NCI-H2029 treated with DMSO at 0.1 percent for 48 hours (cell line): Measurements from ENCODE around the gene TLE1.
"Not testable (repeated sequence)": the region's sequence is repeated elsewhere in the genome, so short reads cannot be mapped to it uniquely, and the experiment has no call there.

Experiments
- DNase-seq: peaks from one replicate; lab custom pipeline; 2025; lab: John Stamatoyannopoulos, UW

The TLE1 gene

DNA sequence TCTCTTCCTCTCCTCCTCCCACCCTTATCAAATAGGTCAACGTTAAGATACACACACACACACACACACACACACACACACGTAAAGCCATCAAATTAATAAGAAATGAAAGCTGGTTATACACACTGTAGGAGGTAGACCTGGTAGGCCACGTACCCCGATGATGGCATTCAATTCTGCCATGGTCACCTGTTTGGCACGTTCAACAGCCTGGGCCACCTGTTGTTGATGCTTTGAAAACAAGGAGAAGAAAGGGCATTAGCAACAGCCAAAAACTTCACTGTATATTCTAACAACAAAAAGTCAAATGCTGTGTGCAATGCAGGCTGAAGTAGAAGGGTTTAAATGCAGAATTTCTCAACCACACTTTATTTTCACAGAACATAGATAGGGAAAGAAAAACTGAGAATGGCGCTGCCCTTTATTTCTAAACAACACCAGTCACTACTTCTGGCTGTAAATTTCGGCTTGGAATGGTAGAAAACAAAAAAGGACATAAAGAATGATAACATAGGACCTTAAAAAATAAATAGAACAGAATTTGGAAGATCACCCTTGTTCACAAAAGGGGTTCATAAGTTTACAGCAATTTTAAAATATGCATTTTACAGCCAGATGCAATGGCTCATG, 37.2 kb downstream of the TLE1 start:
- DNase-seq = no peak

DNA sequence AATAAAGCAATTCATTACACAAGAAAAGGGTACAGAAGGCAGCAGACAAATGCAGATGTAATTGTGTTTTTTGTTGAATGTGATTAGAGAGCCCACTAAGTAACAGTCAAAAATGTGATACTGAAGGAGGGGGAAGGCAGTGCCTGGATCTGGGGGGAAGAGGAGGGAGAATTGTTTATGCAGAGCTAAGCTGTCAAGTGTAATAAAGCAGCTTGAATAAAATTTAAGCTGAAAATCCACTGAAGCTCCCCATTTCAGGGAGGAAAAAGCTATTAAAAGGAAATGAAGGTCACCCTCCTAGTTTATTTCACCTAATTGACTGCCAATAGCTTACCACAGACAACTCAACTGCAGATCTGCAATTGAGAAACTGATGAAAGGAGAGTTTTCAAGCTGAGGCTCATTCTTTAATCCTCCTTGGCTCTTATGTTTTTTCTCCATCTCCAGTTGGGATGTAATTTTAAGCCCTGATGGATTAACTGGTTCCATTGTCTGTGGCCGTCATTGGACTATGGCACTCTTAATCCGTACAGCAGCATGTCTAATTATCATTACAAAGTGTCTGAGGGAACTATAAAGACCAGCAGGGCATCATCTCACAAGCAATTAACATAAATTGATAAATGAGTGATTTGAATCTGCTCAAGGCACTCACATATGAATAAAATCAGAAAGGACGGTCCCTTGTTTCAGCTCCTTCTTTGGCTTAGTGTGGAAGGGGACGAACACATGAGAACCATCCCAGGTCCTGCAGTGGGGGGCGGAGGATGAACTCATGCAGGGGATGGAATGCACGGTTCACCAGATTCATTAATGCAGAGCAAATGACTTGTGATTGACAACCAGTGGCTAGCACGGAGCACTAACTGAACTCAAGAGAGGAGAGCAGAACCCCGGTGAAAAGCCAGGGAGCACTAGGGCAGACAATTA, 38.5 kb downstream of the TLE1 start:
- DNase-seq = no peak

DNA sequence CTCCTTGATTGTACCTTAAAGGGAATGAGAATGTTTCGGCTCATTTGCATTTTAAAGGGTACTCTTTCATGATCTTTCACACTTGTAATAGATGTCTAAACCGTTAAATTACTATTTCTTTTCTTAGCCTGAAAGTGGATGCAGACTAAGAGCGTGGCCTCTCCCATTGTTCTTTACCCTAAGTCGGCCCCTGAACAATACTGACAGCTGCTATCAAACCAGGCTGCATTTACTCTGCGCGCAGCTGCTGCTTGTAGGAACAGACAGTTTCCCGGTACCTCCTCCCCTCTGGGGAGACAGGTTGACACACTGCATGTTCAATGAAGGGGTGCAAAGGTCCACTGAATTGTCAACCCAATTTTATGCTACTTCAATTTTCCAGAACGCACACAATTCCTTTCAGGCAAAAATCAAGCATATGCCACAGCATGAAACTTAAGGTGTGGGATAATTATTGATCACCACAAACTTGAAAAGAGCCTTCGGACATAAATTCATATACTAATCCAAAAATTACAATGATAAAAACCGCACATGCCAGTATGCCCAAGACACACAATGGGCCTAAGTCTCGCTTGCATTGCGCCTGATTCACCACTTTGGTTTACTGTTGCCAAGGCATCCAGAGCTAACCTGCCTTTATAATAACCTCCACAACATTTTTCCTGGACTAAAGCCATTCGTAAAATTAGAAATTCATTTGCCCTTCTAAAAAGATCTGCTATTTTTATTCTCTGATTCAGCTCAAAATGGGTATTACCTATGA, 39.7 kb downstream of the TLE1 start:
- DNase-seq = no peak

DNA sequence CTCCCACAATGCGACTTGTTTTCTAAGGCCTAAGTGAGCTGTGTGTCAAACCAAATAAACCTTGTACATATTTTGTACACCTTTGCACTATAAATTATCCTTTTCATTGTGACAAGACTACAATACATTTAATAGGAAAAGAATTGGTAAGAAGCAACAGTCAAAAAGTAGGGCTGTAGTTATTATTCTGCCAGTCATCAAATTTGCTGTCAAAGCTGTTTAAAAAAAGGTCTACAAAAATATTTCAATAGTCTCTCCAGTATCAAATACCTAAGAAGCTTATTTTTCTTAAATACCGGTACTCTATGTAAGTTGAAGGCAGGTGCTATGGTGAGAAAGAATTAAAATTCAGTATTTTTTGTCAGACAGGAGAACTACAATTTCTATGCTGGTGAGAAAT, 40.5 kb downstream of the TLE1 start:
- DNase-seq = no peak

DNA sequence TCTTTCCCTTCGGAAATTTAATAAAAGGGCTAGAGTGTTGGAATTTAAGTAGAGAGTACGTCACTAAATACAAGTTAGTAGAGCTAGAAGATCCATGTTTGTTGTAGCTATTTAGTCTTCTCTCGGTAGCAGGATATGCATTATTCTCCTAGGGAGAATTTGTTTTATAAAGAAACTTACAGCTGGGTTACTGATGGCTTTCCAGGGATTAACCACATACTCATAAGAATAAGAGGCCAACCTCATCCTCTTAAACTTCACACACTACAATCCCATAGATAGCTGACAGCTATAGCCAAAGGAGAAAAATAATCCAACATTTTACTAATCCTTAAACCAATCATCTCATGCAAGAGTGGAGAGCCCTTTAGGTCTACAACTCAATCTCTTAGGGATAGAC, 43.0 kb downstream of the TLE1 start:
- no peak for DNase-seq

DNA sequence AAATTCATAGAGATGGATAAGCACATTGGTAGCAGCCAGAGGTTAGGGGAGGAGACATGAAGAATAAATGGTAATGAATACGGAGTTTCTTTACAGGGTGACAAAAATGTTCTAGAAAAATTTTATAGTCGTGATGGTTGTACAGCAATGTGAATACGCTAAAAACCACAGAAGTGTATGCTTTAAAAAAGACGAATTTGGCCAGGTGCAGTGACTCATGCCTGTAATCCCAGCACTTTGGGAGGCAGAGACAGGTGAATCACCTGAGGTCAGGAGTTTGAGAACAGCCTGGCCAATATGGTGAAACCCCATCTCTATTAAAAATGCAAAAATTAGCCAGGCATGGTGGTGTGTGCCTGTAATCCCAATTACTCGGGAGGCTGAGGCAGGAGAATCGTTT, 44.8 kb downstream of the TLE1 start:
- DNase-seq = not testable (repeated sequence)

DNA sequence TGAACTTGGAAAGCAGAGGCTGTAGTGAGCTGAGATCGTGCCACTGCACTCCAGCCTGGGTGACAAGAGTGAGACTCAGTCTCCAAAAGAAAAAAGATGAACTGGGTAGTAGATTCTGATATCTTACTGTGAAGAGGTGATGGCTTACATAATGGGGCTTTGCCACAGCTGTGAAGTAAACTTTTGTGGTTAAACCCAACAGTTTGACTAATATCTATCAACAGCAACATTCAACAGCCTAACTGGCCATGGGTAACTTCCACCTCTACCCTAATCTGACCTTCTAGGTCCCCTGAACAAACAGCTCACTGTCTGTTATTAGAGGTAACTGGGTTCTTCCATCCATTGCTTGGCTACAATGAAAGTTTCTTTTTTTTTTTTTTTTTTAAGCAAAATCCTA, 52.1 kb downstream of the TLE1 start:
- no peak for DNase-seq

DNA sequence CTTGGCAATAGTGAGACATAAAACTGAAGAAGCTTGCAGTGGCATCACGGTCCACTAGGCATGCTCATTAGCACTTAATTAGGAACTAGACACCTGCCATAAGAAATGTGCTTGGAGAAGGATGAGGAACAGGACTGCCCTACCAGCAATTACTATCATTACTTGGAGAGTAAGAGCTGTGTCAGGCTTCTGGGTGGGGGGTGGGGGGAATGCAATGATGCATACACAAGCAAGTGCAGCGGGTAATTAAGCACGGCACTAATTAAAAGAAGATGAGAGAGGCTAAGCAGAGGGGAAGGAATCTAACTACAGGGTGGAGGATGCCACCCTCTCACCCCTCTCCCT, 53.1 kb downstream of the TLE1 start:
- no peak for DNase-seq

DNA sequence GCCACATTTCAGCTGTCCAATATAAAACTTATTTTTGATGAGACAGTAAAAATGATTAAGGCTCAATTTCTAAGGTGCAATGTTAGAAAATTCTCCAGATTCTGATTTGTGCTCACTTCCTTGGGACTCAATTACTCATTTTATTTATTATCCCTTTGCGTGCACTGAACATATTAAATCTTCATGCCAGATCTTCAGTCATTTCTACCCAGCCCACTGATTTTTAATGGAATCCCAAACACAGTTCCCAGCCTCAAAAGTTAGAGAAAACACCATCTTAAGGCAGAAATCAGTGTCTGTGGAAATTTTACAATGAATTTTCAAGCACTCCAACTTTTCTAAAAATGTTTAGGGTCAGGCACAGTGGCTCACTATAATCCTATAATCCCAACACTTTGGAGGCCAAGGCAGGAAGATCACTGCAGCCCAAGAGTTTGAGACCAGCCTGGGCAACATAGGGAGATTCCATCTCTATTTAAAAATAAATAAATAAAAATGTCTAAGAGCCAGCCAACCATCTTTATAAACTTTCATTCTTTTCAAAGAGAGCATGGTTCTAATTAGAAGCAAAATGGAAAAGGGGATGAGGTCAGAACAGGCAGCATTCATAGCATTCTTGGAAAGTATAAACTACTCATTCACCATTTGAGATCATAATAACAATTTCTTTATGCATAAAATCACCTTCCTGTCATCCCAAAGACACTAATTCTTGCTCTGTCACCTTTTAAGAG, 53.7 kb downstream of the TLE1 start:
- no peak for DNase-seq

DNA sequence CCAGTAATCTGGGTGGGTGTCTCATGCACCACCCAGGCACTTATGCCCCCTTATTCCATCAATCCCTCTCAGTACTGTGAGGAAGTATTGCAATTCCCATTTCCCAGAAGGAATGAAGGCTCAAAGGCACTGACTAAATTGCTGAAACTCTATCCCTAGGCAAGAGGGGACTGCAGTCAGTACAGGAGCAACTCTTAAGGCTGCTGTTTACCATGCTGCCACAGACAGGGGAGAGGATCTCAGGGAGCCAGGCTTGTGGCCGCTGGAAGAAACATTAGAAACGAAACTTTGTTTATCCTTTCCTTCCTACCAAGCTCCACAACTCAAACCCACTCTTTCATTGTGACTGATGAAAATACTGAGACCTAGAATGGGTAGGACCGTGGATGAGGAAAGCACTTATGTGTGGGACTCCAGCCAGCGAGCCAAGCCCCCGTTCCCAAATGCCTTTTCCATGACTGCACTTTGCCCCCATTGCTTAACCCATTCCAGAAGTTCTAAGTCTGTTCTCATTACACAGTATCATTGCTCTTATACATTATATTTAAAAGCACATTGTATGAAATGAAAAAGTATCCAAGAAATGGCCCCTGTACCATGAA, 54.3 kb downstream of the TLE1 start:
- no peak for DNase-seq

DNA sequence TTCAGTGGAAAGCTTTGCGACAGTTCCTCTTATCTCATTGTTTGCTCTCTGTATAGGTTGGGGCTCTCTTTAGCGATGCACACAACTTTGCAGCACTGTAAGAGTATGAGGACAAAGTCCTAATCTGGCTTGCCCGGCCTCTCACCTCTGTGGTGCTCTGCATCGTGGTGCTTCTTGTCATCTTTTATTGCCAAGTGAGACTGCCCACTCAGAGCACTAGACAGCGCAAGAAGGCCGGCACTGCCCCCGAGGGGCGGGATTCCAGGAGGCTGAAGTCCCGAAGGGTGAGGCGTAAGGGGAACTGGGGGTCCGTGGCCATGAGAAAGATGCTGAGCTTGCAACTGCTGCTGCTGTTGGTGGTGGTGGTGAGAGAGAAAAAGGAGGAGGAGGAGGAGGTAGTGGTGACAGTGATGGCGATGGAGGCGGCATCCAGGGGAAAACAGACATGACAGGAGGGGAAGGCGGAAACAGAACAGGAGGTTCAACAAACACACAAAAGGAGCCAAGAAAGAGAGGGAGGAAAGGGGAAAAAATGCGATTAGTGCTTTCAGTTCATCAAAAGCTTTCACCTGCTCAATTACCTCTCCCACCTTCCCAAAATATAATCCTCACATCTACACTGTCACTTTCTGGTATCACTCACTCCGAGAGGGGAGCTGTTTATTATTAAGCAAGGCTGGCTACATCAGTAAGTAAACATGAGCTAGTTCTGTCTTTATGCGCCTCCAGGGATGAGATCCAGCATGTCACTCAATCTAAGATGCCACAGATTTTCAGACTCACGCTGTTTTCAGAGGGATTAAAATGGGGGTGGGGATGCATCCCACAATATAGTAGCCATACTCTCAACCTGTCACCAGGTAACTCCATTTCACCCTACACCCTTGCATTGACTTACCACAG, 55.1 kb downstream of the TLE1 start:
- no peak for DNase-seq

DNA sequence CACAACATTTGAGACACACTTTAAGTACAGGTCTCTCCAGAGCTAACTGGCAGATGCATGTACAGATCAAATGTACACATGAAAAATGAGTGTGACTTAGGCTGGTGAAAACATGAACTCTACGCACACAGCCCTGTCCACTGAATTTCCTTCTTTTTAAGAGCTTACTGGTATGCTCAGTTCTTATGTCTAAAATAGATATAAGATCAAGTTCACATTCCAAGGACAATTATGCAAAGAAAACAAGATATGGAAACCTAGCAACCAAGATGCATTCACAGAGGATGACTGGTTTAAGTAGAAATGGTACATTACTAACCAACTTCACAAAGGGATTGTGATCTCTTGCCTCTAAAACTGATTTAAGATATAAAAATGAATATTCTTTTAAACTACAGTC, 56.7 kb downstream of the TLE1 start:
- no peak for DNase-seq

DNA sequence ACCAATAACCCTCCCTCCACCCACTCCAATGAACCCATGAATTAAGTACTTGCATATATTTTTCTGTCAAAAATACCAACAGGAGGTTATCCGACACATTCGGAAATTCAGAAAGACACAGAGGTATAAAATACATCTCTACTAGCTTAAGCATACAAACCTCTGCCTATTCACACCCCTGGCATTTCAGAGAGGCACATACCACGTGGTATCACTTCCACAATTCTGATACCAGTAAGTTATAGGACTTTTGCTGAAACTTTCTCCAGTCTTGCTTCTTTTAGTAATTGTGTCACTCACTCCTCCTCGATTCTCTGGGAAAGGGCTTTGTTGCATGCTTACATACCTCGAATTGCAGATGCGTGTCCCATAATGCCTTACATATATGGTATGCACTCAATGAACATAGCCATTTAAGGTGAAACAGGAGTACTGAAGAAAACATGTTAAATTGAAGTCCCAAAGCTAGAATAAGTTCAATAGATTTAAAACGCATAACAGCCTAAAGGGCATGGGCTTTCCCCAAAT, 58.1 kb downstream of the TLE1 start:
- DNase-seq = no peak

DNA sequence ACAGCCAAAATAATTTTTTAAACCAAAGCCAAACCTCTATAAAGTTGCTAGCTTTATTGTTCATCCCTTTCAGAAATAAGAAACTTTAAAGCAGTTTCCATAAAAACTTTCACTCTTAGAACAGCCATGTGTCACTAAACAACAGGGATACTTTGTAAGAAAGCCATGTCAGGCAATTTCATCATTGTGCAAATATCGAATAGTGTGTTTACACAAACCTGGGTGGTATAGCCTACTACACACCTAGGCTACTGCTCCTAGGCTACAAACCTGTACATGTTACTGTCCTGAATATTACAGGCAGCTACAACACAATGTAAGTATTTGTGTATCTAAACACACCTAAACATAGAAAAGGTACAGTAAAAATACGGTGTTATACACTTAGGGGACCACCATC, 59.9 kb downstream of the TLE1 start:
- no peak for DNase-seq

DNA sequence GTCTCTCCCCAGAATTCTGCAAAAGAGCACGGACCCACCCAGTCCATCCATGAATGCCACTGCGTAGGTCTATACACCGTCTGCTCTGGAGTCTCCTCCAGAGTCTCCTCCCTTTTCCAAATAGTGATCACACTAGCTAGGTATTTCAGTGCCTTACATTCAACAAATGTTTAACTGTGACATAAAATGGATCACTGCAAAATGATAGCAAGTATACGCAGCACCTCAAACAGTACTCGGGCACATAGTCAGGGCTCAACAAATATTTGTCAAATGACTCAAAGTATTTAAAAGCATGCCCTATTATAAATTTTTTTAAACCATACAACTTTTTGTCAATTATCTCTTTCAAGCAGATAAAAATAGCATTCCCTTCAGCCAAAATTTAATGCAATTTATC, 60.5 kb downstream of the TLE1 start:
- no peak for DNase-seq

DNA sequence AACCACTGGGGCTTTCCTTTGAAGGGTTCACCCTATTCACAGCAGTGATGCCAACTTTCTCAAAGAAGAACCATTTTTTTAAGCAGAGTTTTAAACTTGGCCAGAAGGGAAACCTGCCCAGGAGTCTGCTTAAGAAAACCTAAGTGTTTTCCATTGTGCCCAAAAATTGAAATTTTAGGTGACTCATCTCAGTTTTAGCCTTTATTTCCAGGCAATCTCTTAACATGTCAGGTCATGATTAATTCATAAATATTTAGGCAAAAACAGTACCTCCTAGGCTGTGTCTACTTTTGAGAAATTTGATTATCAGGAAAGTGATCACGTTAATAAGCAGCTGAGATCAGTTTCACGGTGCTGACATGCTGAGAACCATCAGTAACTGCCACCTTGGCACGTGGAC, 61.9 kb downstream of the TLE1 start:
- no peak for DNase-seq

DNA sequence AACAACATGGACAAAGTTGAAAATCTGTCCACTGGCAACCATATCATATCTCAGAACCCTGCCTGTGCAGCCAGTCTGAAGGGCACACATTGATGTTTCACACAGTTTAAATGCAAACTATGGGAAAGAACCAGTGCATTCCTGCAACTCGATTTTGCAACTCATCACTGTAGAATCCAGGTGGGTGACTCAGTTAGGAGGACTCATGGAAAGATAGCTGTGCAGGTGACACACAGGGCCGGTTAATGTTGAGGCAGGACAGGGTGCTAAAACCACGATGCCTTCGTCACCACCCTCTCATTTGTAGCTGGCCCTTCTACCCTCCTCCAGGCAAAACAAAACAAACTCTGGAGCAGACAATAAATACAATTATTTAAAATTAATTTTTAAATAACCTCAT, 62.8 kb downstream of the TLE1 start:
- no peak for DNase-seq

DNA sequence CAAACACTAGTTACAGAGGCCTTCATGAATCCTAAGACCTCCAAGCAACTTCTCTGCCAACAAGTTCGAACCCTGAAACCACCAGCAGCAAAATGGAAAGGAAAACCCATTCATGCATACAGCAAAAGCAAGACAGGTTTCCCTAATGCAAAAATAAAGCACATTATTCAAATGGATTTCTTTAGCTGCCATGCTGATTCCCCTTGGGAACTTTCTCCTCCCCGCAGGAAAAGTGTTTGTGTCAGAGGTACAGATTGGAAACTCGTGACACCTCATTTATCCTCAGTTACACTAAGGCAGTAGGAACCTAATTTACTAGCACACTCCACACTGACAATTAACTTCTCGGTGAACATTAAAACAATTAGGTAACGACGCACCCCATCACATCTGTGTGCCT, 63.4 kb downstream of the TLE1 start:
- no peak for DNase-seq

DNA sequence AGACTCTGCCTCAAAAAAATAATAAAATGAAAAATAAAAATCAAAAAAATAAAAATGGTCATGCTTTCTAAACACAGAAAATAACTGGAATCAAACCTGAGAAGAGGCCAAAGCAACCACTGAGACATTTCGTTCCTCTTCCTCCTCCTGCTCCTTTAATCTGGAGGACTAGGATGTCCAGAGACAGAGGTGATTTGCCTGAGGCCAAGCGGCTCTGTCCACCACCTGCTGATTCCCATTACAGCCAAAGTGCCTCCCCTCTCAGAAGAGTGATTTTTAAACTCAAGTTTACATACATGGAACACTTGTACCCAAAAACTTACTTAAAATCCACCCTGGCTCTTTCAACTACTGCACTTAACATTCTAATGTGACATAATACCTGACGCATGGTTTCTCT, 65.6 kb downstream of the TLE1 start:
- DNase-seq = no peak

DNA sequence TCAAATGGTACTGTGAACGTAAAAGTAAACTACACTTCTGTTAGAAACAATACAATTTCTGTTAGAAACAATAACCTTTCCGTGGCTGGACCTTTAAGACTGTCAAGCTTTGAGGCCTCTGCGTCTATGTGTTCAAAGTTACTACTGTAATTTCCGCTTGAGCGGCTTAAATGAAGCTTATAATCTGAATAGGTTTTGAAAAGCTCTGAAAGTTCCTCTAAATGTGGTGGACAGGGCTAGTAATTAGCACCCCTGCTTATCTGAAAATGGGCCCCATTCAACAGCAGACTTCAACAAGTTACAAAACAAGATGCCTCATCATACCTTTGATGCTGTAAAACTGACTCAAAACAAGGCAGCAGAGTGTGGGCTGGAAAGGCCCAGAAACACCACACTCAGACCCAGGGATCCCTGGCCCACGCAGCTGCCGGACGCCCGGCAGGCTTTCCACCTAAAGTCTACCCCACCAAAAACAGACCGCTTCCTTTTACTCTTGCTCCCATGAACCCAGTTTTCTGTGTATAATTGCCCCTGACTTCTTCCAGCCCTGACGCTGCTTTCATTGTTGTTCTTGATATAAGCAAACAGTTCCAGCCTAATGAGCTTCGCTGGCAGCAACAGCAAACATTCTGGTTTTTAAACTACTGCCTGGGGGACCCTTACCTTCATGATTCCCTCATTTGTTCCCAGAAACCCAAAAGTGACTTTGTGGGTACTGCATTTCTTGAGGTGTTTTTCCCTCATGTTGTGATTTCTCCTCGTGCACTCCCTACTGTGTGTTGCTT, 66.7 kb downstream of the TLE1 start:
- no peak for DNase-seq
